ENCODE data around the gene SLC19A1. TPM values are rescaled to one million over a fixed set of nuclear protein-coding genes. Genes with fewer than 3 reads are reported as not detected.

SLC19A1 gene
- total and polyA plus RNA-seq, 4 donors, result 8.4 to 28.0 (median 13.0) TPM

GRCh38 chr21:45457832-45458172 lies 84.4 kb downstream of the SLC19A1 start:
- Histone ChIP-seq H3K36me3 (ENCODE audit: control insufficient read depth in 4 of 4, insufficient read depth in 3 of 4, low read depth in 1 of 4, low read length in 3 of 4) (peaks cover 0 to 5% (median 1%) of the 10 kb centered on the region in 4 donors), H3K9me3 (ENCODE audit: control insufficient read depth in 4 of 4, low read length in 3 of 4) (no peaks in the 10 kb centered on the region), H3K4me1 (ENCODE audit: control insufficient read depth in 4 of 4, insufficient read depth in 4 of 4, low read length in 3 of 4) (peaks cover 28 to 83% (median 72%) of the 10 kb centered on the region in 4 donors), H3K27ac (ENCODE audit: low read depth in 1 of 2, low read length in 2 of 2) (peak overlapping the region in 1 of 2 donors; percentile 64), H3K27me3 (ENCODE audit: control insufficient read depth in 4 of 4, insufficient read depth in 4 of 4, low read length in 3 of 4) (no peaks in the 10 kb centered on the region), H3K4me3 (ENCODE audit: low read depth in 1 of 3, low read length in 3 of 3) (peak overlapping the region; percentile 84 to 90 (median 85)), H3K9ac (ENCODE audit: low read depth in 1 of 2, low read length in 2 of 2) (peak overlapping the region in 1 of 2 donors; percentile 72)
- 40% methylated on average over 9 of the region's 9 CpGs for WGBS
- DNase-seq (ENCODE audit: low spot score), result no peak
- no peak for TF ChIP-seq HNF4A (conservative IDR thresholded peaks at IDR 0.05)
- TF ChIP-seq FOXA1 (IDR thresholded peaks at IDR 0.05), result no peak
- no peak for TF ChIP-seq YY1 (IDR thresholded peaks at IDR 0.05)
- no peak for TF ChIP-seq GABPA (IDR thresholded peaks at IDR 0.05 in 1 of 2, conservative IDR thresholded peaks at IDR 0.05 in 1 of 2)
- TF ChIP-seq SP1 (IDR thresholded peaks at IDR 0.05), result no peak
- TF ChIP-seq, protein P1, sequence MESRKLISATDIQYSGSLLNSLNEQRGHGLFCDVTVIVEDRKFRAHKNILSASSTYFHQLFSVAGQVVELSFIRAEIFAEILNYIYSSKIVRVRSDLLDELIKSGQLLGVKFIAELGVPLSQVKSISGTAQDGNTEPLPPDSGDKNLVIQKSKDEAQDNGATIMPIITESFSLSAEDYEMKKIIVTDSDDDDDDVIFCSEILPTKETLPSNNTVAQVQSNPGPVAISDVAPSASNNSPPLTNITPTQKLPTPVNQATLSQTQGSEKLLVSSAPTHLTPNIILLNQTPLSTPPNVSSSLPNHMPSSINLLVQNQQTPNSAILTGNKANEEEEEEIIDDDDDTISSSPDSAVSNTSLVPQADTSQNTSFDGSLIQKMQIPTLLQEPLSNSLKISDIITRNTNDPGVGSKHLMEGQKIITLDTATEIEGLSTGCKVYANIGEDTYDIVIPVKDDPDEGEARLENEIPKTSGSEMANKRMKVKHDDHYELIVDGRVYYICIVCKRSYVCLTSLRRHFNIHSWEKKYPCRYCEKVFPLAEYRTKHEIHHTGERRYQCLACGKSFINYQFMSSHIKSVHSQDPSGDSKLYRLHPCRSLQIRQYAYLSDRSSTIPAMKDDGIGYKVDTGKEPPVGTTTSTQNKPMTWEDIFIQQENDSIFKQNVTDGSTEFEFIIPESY (IDR thresholded peaks at IDR 0.05), result no peak
- no peak for TF ChIP-seq REST (IDR thresholded peaks at IDR 0.05)
- TF ChIP-seq JUND (IDR thresholded peaks at IDR 0.05), result no peak
- TF ChIP-seq RXRA (IDR thresholded peaks at IDR 0.05), result no peak
- no peak for TF ChIP-seq TAF1 (conservative IDR thresholded peaks at IDR 0.05)
- no peak for TF ChIP-seq EGR1 (IDR thresholded peaks at IDR 0.05; ENCODE audit: low read depth in 2 of 2)
- no peak for TF ChIP-seq FOXA2 (IDR thresholded peaks at IDR 0.05)

DNA sequence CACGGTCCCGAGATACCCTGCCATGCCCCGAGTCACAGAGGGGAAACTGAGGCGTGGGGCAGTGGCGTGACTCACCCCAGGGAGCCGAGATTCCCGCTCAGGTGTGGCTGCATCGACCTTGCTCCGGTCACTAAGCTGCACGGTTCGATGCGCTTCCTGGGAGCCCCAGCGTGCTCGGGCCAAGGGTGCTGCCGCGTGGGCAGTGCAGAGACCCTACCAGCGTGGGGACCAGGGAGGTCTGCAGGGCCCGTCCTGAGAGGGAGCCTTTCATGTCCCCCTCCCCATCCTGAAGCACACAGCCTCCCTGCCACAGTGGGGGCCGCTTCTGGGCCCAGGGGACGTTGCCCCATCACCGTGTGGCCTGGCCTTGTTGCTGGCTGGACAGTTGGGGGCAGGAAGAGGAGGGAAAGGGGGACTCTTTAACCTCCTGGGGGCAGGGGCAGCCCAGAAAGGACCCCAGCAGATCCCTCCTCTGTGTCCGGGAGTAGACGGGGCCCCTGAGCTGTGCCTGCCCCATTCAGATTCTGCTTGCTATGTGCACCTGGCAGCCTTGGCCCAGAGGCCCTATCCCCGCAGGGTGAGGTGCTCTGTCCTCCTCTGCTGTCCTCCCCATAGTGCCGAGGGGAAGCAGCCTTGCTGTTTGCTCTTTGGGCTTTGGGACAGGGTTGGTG lies 84.9 kb downstream of the SLC19A1 start:
- Histone ChIP-seq H3K4me3 (ENCODE audit: low read depth in 1 of 3, low read length in 3 of 3) (peak overlapping the region; percentile 84 to 90 (median 85)), H3K9ac (ENCODE audit: low read depth in 1 of 2, low read length in 2 of 2) (peak overlapping the region; percentile 52 to 72), H3K27ac (ENCODE audit: low read depth in 1 of 2, low read length in 2 of 2) (peak overlapping the region in 1 of 2 donors; percentile 64), H3K27me3 (ENCODE audit: control insufficient read depth in 4 of 4, insufficient read depth in 4 of 4, low read length in 3 of 4) (no peaks in the 10 kb centered on the region), H3K36me3 (ENCODE audit: control insufficient read depth in 4 of 4, insufficient read depth in 3 of 4, low read depth in 1 of 4, low read length in 3 of 4) (peaks cover 0 to 5% (median 1%) of the 10 kb centered on the region in 4 donors), H3K9me3 (ENCODE audit: control insufficient read depth in 4 of 4, low read length in 3 of 4) (no peaks in the 10 kb centered on the region), H3K4me1 (ENCODE audit: control insufficient read depth in 4 of 4, insufficient read depth in 4 of 4, low read length in 3 of 4) (peaks cover 28 to 79% (median 70%) of the 10 kb centered on the region in 4 donors)
- DNase-seq (ENCODE audit: low spot score), result no peak
- no peak for TF ChIP-seq RAD21 (IDR thresholded peaks at IDR 0.05)
- no peak for TF ChIP-seq REST (IDR thresholded peaks at IDR 0.05)
- TF ChIP-seq, protein P2, sequence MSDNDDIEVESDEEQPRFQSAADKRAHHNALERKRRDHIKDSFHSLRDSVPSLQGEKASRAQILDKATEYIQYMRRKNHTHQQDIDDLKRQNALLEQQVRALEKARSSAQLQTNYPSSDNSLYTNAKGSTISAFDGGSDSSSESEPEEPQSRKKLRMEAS (IDR thresholded peaks at IDR 0.05), result no peak
- TF ChIP-seq SP1 (IDR thresholded peaks at IDR 0.05), result no peak
- no peak for TF ChIP-seq YY1 (IDR thresholded peaks at IDR 0.05)
- no peak for TF ChIP-seq TAF1 (conservative IDR thresholded peaks at IDR 0.05)
- TF ChIP-seq GABPA (IDR thresholded peaks at IDR 0.05 in 1 of 2, conservative IDR thresholded peaks at IDR 0.05 in 1 of 2), result no peak
- no peak for TF ChIP-seq HNF4A (conservative IDR thresholded peaks at IDR 0.05)
- no peak for TF ChIP-seq FOXA2 (IDR thresholded peaks at IDR 0.05)
- no peak for TF ChIP-seq NR2F2 (IDR thresholded peaks at IDR 0.05)
- no peak for TF ChIP-seq HNF4G (IDR thresholded peaks at IDR 0.05)
- TF ChIP-seq FOXA1 (IDR thresholded peaks at IDR 0.05), result no peak
- WGBS, result 36% methylated on average over 25 of the region's 25 CpGs
